Heart left ventricle (tissue), 13 donors: Measurements from ENCODE around the gene GPR152.

ENCODE experiments used
- POLR2A ChIP-seq, 2 donors: fragments of 450-650 bp; IDR thresholded peaks; one replicate each; pipeline ENCODE4 v1.6.1; 2017; ENCODE audit warnings: antibody characterized with exemption in 2 of 2, mild to moderate bottlenecking in 2 of 2, moderate library complexity in 2 of 2
- TF ChIP-seq, protein P1 (sequence below), 12 donors: fragments of 200-600 bp; sonication (generic) in 4 of 12; IDR thresholded peaks; one replicate each; pipeline versions ENCODE4 v1.5.0 to v1.8.0; 2018 to 2022; ENCODE audit warnings: antibody characterized with exemption in 12 of 12, mild to moderate bottlenecking in 5 of 12
- donor health status: ischemic (EF 13 %, LVEDD 7.1; RV severe dilation, severe dysfunction).
- donor health status: DM: no; HTN: yes; CAD: no.
- donor health status: DM: no; HTN: no; CAD: no.
- donor health status: ischemic (EF 25% LVEDD 6.9; RV normal size, moderate dysfunction).
- donor health status: ischemic (EF 25% LVEDD 5.7; RV mildly dilated, moderate dysfunction).
- donor health status: ischemic (EF 35%, LVEDD 5.7; RV mildly dilated, moderate dysfunction).
- donor health status: nonischemic (EF 11% LVEDD 7.7; RV severe dilation, severe dysfunction).
- donor health status: DM: yes; HTN: yes; CAD: no.
- donor health status: PGD.
- donor health status: ischemic (EF 29% LVEDD 5.4; RV normal size, mild dysfunction).
- donor health status: nonischemic (EF 23%, LVEDD 6.1; RV moderate dilation, normal function).

- TF ChIP-seq, protein P1, sequence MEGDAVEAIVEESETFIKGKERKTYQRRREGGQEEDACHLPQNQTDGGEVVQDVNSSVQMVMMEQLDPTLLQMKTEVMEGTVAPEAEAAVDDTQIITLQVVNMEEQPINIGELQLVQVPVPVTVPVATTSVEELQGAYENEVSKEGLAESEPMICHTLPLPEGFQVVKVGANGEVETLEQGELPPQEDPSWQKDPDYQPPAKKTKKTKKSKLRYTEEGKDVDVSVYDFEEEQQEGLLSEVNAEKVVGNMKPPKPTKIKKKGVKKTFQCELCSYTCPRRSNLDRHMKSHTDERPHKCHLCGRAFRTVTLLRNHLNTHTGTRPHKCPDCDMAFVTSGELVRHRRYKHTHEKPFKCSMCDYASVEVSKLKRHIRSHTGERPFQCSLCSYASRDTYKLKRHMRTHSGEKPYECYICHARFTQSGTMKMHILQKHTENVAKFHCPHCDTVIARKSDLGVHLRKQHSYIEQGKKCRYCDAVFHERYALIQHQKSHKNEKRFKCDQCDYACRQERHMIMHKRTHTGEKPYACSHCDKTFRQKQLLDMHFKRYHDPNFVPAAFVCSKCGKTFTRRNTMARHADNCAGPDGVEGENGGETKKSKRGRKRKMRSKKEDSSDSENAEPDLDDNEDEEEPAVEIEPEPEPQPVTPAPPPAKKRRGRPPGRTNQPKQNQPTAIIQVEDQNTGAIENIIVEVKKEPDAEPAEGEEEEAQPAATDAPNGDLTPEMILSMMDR (IDR thresholded peaks at IDR 0.05) = no peak
- no peak for TF ChIP-seq POLR2A (IDR thresholded peaks at IDR 0.05)
Observed at GRCh38 chr11:67492069-67492727, 39.7 kb upstream of the GPR152 start.
